ENCODE measurements around the gene GFOD1. TPM values are rescaled to one million over a fixed set of nuclear protein-coding genes. Genes with fewer than 3 reads are reported as not detected.

GFOD1 gene
- total RNA-seq, 1 donor from 2014 or later, result 51.6 TPM

GRCh38 chr6:13362412-13362811, 125.0 kb downstream of the GFOD1 start:
- peaks cover 78% of the 10 kb centered on the region for H3K4me1 ChIP-seq
- no peaks in the 10 kb centered on the region for H3K27me3 ChIP-seq (ENCODE audit: low read depth)
- peak overlapping the region; percentile 39 for H3K27ac ChIP-seq (replicated peaks)
- H3K4me3 ChIP-seq, result no peak overlapping the region
- no peak for DNase-seq
- intact Hi-C loops (cut with micrococcal nuclease), result no loop called here
- H3K9me3 ChIP-seq (replicated peaks), result no peaks in the 10 kb centered on the region
- TF ChIP-seq, protein P1, sequence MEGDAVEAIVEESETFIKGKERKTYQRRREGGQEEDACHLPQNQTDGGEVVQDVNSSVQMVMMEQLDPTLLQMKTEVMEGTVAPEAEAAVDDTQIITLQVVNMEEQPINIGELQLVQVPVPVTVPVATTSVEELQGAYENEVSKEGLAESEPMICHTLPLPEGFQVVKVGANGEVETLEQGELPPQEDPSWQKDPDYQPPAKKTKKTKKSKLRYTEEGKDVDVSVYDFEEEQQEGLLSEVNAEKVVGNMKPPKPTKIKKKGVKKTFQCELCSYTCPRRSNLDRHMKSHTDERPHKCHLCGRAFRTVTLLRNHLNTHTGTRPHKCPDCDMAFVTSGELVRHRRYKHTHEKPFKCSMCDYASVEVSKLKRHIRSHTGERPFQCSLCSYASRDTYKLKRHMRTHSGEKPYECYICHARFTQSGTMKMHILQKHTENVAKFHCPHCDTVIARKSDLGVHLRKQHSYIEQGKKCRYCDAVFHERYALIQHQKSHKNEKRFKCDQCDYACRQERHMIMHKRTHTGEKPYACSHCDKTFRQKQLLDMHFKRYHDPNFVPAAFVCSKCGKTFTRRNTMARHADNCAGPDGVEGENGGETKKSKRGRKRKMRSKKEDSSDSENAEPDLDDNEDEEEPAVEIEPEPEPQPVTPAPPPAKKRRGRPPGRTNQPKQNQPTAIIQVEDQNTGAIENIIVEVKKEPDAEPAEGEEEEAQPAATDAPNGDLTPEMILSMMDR (IDR thresholded peaks at IDR 0.05; ENCODE audit: borderline replicate concordance), result no peak
- peaks cover 18% of the 10 kb centered on the region for H3K36me3 ChIP-seq

DNA sequence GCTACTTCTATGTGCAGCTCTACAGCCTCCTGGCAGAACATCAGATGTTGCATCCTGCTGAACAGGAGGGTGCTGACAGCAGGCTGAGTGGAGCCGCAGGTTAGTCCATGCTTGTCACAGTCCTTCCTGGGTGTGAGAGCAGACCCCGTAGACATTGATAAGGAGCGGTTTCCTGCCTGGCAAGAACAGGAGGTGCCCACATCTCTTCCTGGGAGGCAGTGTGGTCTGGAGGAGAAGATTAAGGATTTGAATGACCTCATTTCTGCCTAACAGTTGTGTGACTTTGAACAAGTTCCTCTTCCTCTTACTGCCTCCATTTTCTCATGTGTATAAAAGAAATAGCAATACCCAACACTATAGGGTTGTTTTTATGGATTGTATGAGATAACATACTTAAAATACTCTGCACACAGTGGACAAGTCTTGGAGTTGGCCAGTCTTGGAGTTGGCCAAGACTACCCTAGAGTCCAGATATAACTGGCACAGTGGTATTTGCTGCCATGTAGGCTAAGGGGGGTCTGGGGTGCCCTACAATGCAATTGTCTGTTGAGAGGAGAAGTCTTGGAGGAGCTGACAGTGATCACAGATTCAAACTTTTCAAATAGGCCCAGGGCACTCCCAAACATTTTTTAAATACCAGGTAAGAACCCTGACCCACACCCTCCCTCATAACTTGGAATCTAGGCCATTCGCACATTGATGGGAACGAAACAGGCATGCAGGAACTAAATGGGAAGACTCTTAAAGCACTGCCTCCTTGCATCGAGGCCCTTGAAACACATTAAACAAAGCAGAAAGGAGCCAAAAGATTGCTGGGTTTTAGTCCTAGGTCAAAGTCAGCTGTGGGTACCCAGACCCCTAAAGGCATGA, 126.5 kb downstream of the GFOD1 start:
- peak; percentile 67 for DNase-seq
- Histone ChIP-seq H3K36me3 (peaks cover 18% of the 10 kb centered on the region), H3K9me3 (replicated peaks) (no peaks in the 10 kb centered on the region), H3K4me3 (no peak overlapping the region), H3K27me3 (ENCODE audit: low read depth) (no peaks in the 10 kb centered on the region), H3K4me1 (peaks cover 80% of the 10 kb centered on the region), H3K27ac (replicated peaks) (peak overlapping the region; percentile 74)
- TF ChIP-seq, protein P1 (IDR thresholded peaks at IDR 0.05; ENCODE audit: borderline replicate concordance), result no peak
- intact Hi-C loops (cut with micrococcal nuclease), result no loop called here

GRCh38 chr6:13359287-13359686, 128.1 kb downstream of the GFOD1 start:
- no peak for DNase-seq
- Histone ChIP-seq H3K4me1 (peaks cover 86% of the 10 kb centered on the region), H3K9me3 (replicated peaks) (no peaks in the 10 kb centered on the region), H3K4me3 (no peak overlapping the region), H3K27ac (replicated peaks) (peak overlapping the region; percentile 74), H3K27me3 (ENCODE audit: low read depth) (no peaks in the 10 kb centered on the region), H3K36me3 (peaks cover 2% of the 10 kb centered on the region)
- intact Hi-C loops (cut with micrococcal nuclease), result no loop called here
- TF ChIP-seq, protein P1 (IDR thresholded peaks at IDR 0.05; ENCODE audit: borderline replicate concordance), result no peak

DNA sequence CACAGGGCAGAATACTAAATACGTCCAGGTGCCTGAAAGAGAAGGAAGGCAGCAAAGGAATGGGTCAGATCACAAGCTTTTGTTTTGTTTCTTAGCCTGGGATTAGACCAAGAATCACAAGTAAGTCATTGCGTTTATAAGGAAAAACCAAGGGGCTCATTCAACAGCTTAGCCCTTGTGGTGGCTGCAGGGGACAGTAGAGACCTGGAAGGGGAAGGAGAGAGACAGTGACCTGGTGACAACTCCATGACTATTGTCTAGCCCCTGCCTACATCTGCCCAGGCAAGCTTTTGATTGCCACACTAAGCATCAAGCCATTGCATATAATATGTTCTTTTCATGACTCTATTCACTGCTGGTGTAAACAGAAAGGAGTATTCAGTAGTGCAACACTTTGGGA, 128.9 kb downstream of the GFOD1 start:
- Histone ChIP-seq H3K4me3 (no peak overlapping the region), H3K27me3 (ENCODE audit: low read depth) (no peaks in the 10 kb centered on the region), H3K27ac (replicated peaks) (peak overlapping the region; percentile 74), H3K36me3 (no peaks in the 10 kb centered on the region), H3K4me1 (peaks cover 84% of the 10 kb centered on the region), H3K9me3 (replicated peaks) (no peaks in the 10 kb centered on the region)
- intact Hi-C loops (cut with micrococcal nuclease), result no loop called here
- TF ChIP-seq, protein P1 (IDR thresholded peaks at IDR 0.05; ENCODE audit: borderline replicate concordance), result no peak
- no peak for DNase-seq

DNA sequence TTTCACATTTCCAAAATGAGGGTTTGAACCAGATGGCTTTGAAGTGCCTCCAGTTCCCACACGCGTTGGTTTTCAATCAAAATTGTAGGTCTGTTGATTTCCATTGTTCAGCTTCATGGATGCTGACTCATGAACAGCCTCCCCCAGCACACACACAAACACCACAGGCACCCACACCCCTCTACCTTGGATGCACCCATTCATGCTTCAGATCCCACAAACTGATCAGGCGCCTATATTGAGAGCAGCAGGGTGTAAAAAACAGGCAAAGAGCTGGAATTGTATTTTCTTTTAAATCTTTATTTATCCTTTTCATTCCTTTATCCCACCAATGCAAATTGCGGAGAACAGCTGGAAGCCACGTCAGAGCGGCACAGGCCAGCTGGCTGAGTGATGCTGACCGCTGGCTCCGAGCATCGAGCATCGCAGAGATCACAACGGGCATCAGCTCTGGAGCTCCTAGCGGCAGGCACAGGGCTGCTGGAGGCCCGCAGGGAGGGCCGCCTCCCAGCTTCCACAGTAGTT, 129.8 kb downstream of the GFOD1 start:
- no peak overlapping the region for H3K27ac ChIP-seq (replicated peaks)

More for the DNA sequence above, 129.8 kb downstream of the GFOD1 start:
- Histone ChIP-seq H3K9me3 (replicated peaks) (no peaks in the 10 kb centered on the region), H3K4me3 (no peak overlapping the region), H3K36me3 (no peaks in the 10 kb centered on the region), H3K27me3 (ENCODE audit: low read depth) (no peaks in the 10 kb centered on the region), H3K4me1 (peaks cover 76% of the 10 kb centered on the region)
- intact Hi-C loops (cut with micrococcal nuclease), result no loop called here
- no peak for DNase-seq
- TF ChIP-seq, protein P1 (IDR thresholded peaks at IDR 0.05; ENCODE audit: borderline replicate concordance), result no peak
